Stomach (tissue), 9 donors: Measurements from ENCODE around the gene FRMD5. TPM values are rescaled to one million over a fixed set of nuclear protein-coding genes. Genes with fewer than 3 reads are reported as not detected.

Source experiments
- DNase-seq, 2 donors: peaks; one replicate each; pipeline versions ENCODE4 v3.0.0 to v3.0.0-alpha.2; 2013 to 2019
- H3K27ac ChIP-seq, 5 donors: fragments of 200-600 bp in 4 of 5; sonication (generic) in 4 of 5; one replicate each; pipeline ENCODE4 v1.5.1; 2013 to 2019; ENCODE audit warnings: mild to moderate bottlenecking in 1 of 5, moderate library complexity in 1 of 5
- H3K27me3 ChIP-seq, 3 donors: fragments of 200-600 bp; sonication (generic); one replicate each; pipeline ENCODE4 v1.5.1; 2017 to 2019; ENCODE audit warnings: mixed run types in 1 of 3
- H3K36me3 ChIP-seq, 4 donors: fragments of 200-600 bp; sonication (generic); 1 replicate in 3 of 4; 2 replicates in 1 of 4; pipeline ENCODE4 v1.5.1; 2016 to 2019
- H3K4me1 ChIP-seq, 4 donors: fragments of 200-600 bp; sonication (generic); one replicate each; pipeline ENCODE4 v1.5.1; 2016 to 2019
- H3K4me3 ChIP-seq, 4 donors: fragments of 200-600 bp; sonication (generic) in 3 of 4; one replicate each; pipeline ENCODE4 v1.5.1; 2016 to 2019; ENCODE audit warnings: mild to moderate bottlenecking in 1 of 4
- H3K9me3 ChIP-seq, 4 donors: fragments of 200-600 bp; sonication (generic); one replicate each; pipeline ENCODE4 v1.5.1; 2016 to 2019
- CTCF ChIP-seq, 7 experiments: fragments of 450-650 bp in 4 of 7; fragments of 200-600 bp in 3 of 7; sonication (generic) in 3 of 7; IDR thresholded peaks; one replicate each; pipeline ENCODE4 v1.5.1; 2016 to 2019; ENCODE audit warnings: antibody characterized with exemption in 7 of 7, control low read depth in 2 of 7, mild to moderate bottlenecking in 1 of 7
- EP300 ChIP-seq: sonication (generic); formaldehyde crosslinking; IDR thresholded peaks from one replicate; pipeline ENCODE4 v1.6.1; 2017; ENCODE audit warnings: antibody characterized with exemption
- POLR2A ChIP-seq, 4 donors: fragments of 450-650 bp; IDR thresholded peaks; one replicate each; pipeline ENCODE4 v1.6.1; 2016; ENCODE audit warnings: antibody characterized with exemption in 4 of 4, control low read depth in 2 of 4, mild to moderate bottlenecking in 1 of 4, moderate library complexity in 1 of 4
- POLR2AphosphoS5 ChIP-seq, 3 donors: sonication (generic); formaldehyde crosslinking; IDR thresholded peaks; one replicate each; pipeline ENCODE4 v1.6.1; 2016; ENCODE audit warnings: antibody characterized with exemption in 3 of 3
- WGBS, 5 donors: extraction: QIAGEN DNeasy Blood & Tissue Kit in 3 of 5; methylation state at CpG; one replicate each; pipeline versions ENCODE4 v1.1.5 to v1.1.7; 2013 to 2018; 5-methylcytosine and 5-hydroxymethylcytosine counted together
- intact Hi-C: fragments of 100-400 bp; cut with DNase I; formaldehyde crosslinking; loops from one replicate; pipeline ENCODE4 v1.15.1; 2023; ENCODE audit warnings: low total_unique reads
- polyA plus RNA-seq, 3 donors: library from polyadenylated mRNA; stranded (reverse); fragments of 200-250 nt; gene quantifications; one replicate each; pipeline ENCODE4 v1.2.3, GENCODE V29; 2013
- total RNA-seq, 5 donors: library from RNA; depleted of rRNA; stranded (reverse); fragments of >200 nt; gene quantifications; one replicate each; pipeline versions ENCODE4 v1.1.0 to v1.2.3, GENCODE V29; 2014 to 2016
- donor health status: healthy with polysubstance abuse.
- donor health status: Bipolar disorder and iron deficiency.
- donor health status: healthy.

FRMD5 gene
- total and polyA plus RNA-seq, 8 donors = 0.40 to 13.0 (median 2.5) TPM

- no peaks in the 10 kb centered on the region for H3K27me3 ChIP-seq
- peaks cover 0 to 20% (median 0%) of the 10 kb centered on the region in 4 donors for H3K36me3 ChIP-seq
- H3K4me1 ChIP-seq = peaks cover 0 to 5% (median 0%) of the 10 kb centered on the region in 4 donors
- DNase-seq = no peak
- intact Hi-C loops = no loop called here
- 33 to 73% (median 63%) methylated on average over 2 of the region's 2 CpGs for WGBS, 5 donors
- no peak overlapping the region for H3K27ac ChIP-seq
- no peaks in the 10 kb centered on the region for H3K9me3 ChIP-seq
- TF ChIP-seq CTCF (IDR thresholded peaks at IDR 0.05) (no peak), POLR2A (IDR thresholded peaks at IDR 0.05) (no peak), EP300 (no peak)
- no peak overlapping the region for H3K4me3 ChIP-seq
These were observed 316.6 kb downstream of the FRMD5 start for GRCh38 chr15:43878446-43878845.

- no peak for DNase-seq
- no peak overlapping the region for H3K4me3 ChIP-seq
- WGBS, 5 donors = 71 to 86% (median 74%) methylated on average over 4 of the region's 4 CpGs
- intact Hi-C loops = no loop called here
- TF ChIP-seq POLR2AphosphoS5 (IDR thresholded peaks at IDR 0.05) (no peak), CTCF (IDR thresholded peaks at IDR 0.05) (no peak), EP300 (no peak), POLR2A (IDR thresholded peaks at IDR 0.05) (no peak)
- H3K36me3 ChIP-seq = peaks cover 0 to 21% (median 0%) of the 10 kb centered on the region in 4 donors
- peaks cover 0 to 5% (median 0%) of the 10 kb centered on the region in 4 donors for H3K4me1 ChIP-seq
- H3K9me3 ChIP-seq = no peaks in the 10 kb centered on the region
- no peak overlapping the region for H3K27ac ChIP-seq
- no peaks in the 10 kb centered on the region for H3K27me3 ChIP-seq
These were observed 317.7 kb downstream of the FRMD5 start for GRCh38 chr15:43877371-43877770.

- intact Hi-C loops = no loop called here
- DNase-seq = no peak
- Histone ChIP-seq H3K4me3 (no peak overlapping the region), H3K36me3 (peaks cover 0 to 21% (median under 1%) of the 10 kb centered on the region in 4 donors), H3K27ac (no peak overlapping the region), H3K4me1 (peaks cover 0 to 5% (median 0%) of the 10 kb centered on the region in 4 donors), H3K9me3 (no peaks in the 10 kb centered on the region), H3K27me3 (no peaks in the 10 kb centered on the region)
- TF ChIP-seq POLR2A (IDR thresholded peaks at IDR 0.05) (no peak), POLR2AphosphoS5 (IDR thresholded peaks at IDR 0.05) (no peak), EP300 (no peak), CTCF (IDR thresholded peaks at IDR 0.05) (no peak)
- 92 to 100% (median 99%) methylated on average over 3 of the region's 3 CpGs for WGBS, 5 donors
These were observed 318.2 kb downstream of the FRMD5 start for GRCh38 chr15:43876872-43877271.

- peaks cover 0 to 16% (median 2%) of the 10 kb centered on the region in 4 donors for H3K36me3 ChIP-seq
- H3K9me3 ChIP-seq = no peaks in the 10 kb centered on the region
- 91 to 95% (median 93%) methylated on average over 10 of the region's 10 CpGs for WGBS, 5 donors
- intact Hi-C loops = no loop called here
- H3K4me3 ChIP-seq = no peak overlapping the region
- no peaks in the 10 kb centered on the region for H3K27me3 ChIP-seq
- no peak for TF ChIP-seq POLR2A (IDR thresholded peaks at IDR 0.05)
- TF ChIP-seq POLR2AphosphoS5 (IDR thresholded peaks at IDR 0.05) = no peak
- no peak for TF ChIP-seq CTCF (IDR thresholded peaks at IDR 0.05)
- no peak for TF ChIP-seq EP300
- peaks cover 0 to 5% (median 0%) of the 10 kb centered on the region in 4 donors for H3K4me1 ChIP-seq
- DNase-seq = no peak
- H3K27ac ChIP-seq = no peak overlapping the region
These were observed 321.4 kb downstream of the FRMD5 start for GRCh38 chr15:43873651-43874050.
